Activated B cell treated with CpG ODN at 0.5 μM for 24 hours (primary cell): Measurements from ENCODE around the gene CLCN6. TPM values are rescaled to one million over a fixed set of nuclear protein-coding genes. Genes with fewer than 3 reads are reported as not detected.

ENCODE experiments used
- ATAC-seq: fragments of 200-7000 bp; cut with Tn5 transposase; one replicate; pipeline ENCODE4 v1.10.0; 2021; ENCODE audit warnings: low read depth, mild to moderate bottlenecking, moderate library complexity
- CTCF ChIA-PET: fragments of 350-600 bp; sonication (Branson Sonifier 250); formaldehyde crosslinking; loops from one replicate; lab custom pipeline; 2021; ENCODE audit warnings: antibody characterized with exemption; lab: Charles Lee
- POLR2A ChIA-PET: fragments of 350-600 bp; sonication (Branson Sonifier 250); formaldehyde crosslinking; loops from one replicate; lab custom pipeline; 2021; ENCODE audit warnings: antibody characterized with exemption; lab: Charles Lee
- DNase-seq: peaks from one replicate; pipeline ENCODE4 v3.0.0; 2022
- H3K27ac Mint-ChIP-seq: one replicate; pipeline ENCODE4 v1.8.0; 2020; ENCODE audit warnings: mixed read lengths
- H3K27me3 Mint-ChIP-seq: one replicate; pipeline ENCODE4 v1.8.0; 2021; ENCODE audit warnings: mixed read lengths
- H3K36me3 Mint-ChIP-seq: one replicate; pipeline ENCODE4 v1.8.0; 2021; ENCODE audit warnings: low read depth, mixed read lengths
- H3K4me1 Mint-ChIP-seq: one replicate; pipeline ENCODE4 v1.8.0; 2021; ENCODE audit warnings: mixed read lengths
- H3K4me3 Mint-ChIP-seq: one replicate; pipeline ENCODE4 v1.8.0; 2020; ENCODE audit warnings: mild to moderate bottlenecking, mixed read lengths
- H3K9me3 Mint-ChIP-seq: one replicate; pipeline ENCODE4 v1.8.0; 2020; ENCODE audit warnings: mixed read lengths
- CTCF ChIP-seq: fragments of 200-600 bp; IDR thresholded peaks from one replicate; pipeline ENCODE4 v1.8.0; 2022; ENCODE audit warnings: antibody characterized with exemption, mild to moderate bottlenecking
- intact Hi-C: fragments of 100-400 bp; cut with micrococcal nuclease; formaldehyde crosslinking; loops from one replicate; pipeline ENCODE4 v1.15.1; 2024
- total RNA-seq: library from RNA; stranded (reverse); gene quantifications from 2 replicates; pipeline ENCODE4 v1.2.3, GENCODE V29; 2022

The CLCN6 gene
- total RNA-seq, 1 donor from 2014 or later, result 79.6 TPM

GRCh38 chr1:11799099-11799498 is 6.9 kb upstream of the CLCN6 start:
- ChIA-PET POLR2A (no interaction called here), CTCF (no interaction called here)
- TF ChIP-seq CTCF, result no peak
- Mint-ChIP-seq H3K36me3 (peaks cover 78% of the 10 kb centered on the region), H3K4me1 (peaks cover 33% of the 10 kb centered on the region), H3K27me3 (no peaks in the 10 kb centered on the region), H3K9me3 (no peaks in the 10 kb centered on the region), H3K4me3 (no peak overlapping the region), H3K27ac (no peak overlapping the region)
- intact Hi-C loops, result no loop called here
- DNase-seq, result no peak
- no peak for ATAC-seq

- Mint-ChIP-seq H3K4me1 (peaks cover 41% of the 10 kb centered on the region), H3K27ac (no peak overlapping the region), H3K36me3 (peaks cover 72% of the 10 kb centered on the region), H3K4me3 (no peak overlapping the region), H3K9me3 (no peaks in the 10 kb centered on the region), H3K27me3 (no peaks in the 10 kb centered on the region)
- no peak for ATAC-seq
- ChIA-PET CTCF (no interaction called here), POLR2A (no interaction called here)
- no peak for TF ChIP-seq CTCF
- DNase-seq, result no peak
- intact Hi-C loops, result loop anchor here (10.0 kb wide), 1 partner anchor 1325 kb away; the partner anchor contains the start of genes DFFA and PEX14
Observed at GRCh38 chr1:11799896-11800295, 6.1 kb upstream of the CLCN6 start.

- Mint-ChIP-seq H3K27ac (no peak overlapping the region), H3K27me3 (no peaks in the 10 kb centered on the region)
Observed at GRCh38 chr1:11800391-11800755, 5.6 kb upstream of the CLCN6 start.

GRCh38 chr1:11800756-11801433 is 5.1 kb upstream of the CLCN6 start:
- intact Hi-C loops, result loop anchor here (10.0 kb wide), 1 partner anchor 1326 kb away; the partner anchor contains the start of genes DFFA and PEX14
- TF ChIP-seq CTCF, result no peak
- Mint-ChIP-seq H3K4me1 (peaks cover 43% of the 10 kb centered on the region), H3K4me3 (no peak overlapping the region), H3K9me3 (no peaks in the 10 kb centered on the region), H3K27me3 (no peaks in the 10 kb centered on the region), H3K36me3 (peaks cover 64% of the 10 kb centered on the region), H3K27ac (no peak overlapping the region)
- DNase-seq, result no peak
- ChIA-PET CTCF (no interaction called here), POLR2A (no interaction called here)
- ATAC-seq, result no peak

More at GRCh38 chr1:11800391-11800755, 5.6 kb upstream of the CLCN6 start:
- ATAC-seq, result no peak
- H3K4me1 Mint-ChIP-seq, result peaks cover 42% of the 10 kb centered on the region
- DNase-seq, result no peak
- no peak overlapping the region for H3K4me3 Mint-ChIP-seq
- ChIA-PET CTCF (no interaction called here), POLR2A (no interaction called here)
- peaks cover 67% of the 10 kb centered on the region for H3K36me3 Mint-ChIP-seq
- no peaks in the 10 kb centered on the region for H3K9me3 Mint-ChIP-seq
- intact Hi-C loops, result loop anchor here (10.0 kb wide), 1 partner anchor 1326 kb away; the partner anchor contains the start of genes DFFA and PEX14
- TF ChIP-seq CTCF, result no peak

- Mint-ChIP-seq H3K4me3 (peak overlapping the region; percentile 80), H3K4me1 (peaks cover 59% of the 10 kb centered on the region), H3K27ac (peak overlapping the region; percentile 85), H3K9me3 (no peaks in the 10 kb centered on the region), H3K27me3 (no peaks in the 10 kb centered on the region), H3K36me3 (peaks cover 67% of the 10 kb centered on the region)
- TF ChIP-seq CTCF, result no peak
- no peak for DNase-seq
- ChIA-PET POLR2A (interaction anchor here (1.2 to 2.1 kb wide), 5 partner anchors 12 to 107 kb away, joined by 4 to 28 read pairs (median 6); no protein-coding TSS in a partner anchor), CTCF (interaction anchor here (1.7 kb wide), 1 partner anchor 17 kb away, joined by 7 read pairs; no protein-coding TSS in a partner anchor)
- intact Hi-C loops, result loop anchor here (10.0 kb wide), 1 partner anchor 1328 kb away; the partner anchor contains the start of genes DFFA and PEX14
- ATAC-seq, result no peak
Observed at GRCh38 chr1:11802616-11802972, 3.4 kb upstream of the CLCN6 start.
